Neuronal stem cell (in vitro differentiated cells): ENCODE data around the gene WDFY3.
"Not testable (repeated sequence)": the region's sequence is repeated elsewhere in the genome, so short reads cannot be mapped to it uniquely, and the experiment has no call there.

Source experiments
- DNase-seq: peaks from one replicate; pipeline ENCODE4 v3.0.0-alpha.2; 2013; ENCODE audit warnings: low spot score
- H2AFZ ChIP-seq: one replicate; pipeline ENCODE4 v1.6.1; 2013; ENCODE audit warnings: mild to moderate bottlenecking, low read length, inconsistent platforms
- H2AK5ac ChIP-seq: 2 replicates; pipeline ENCODE4 v1.6.1; 2013; ENCODE audit warnings: low read depth, mild to moderate bottlenecking, inconsistent platforms, low read length, moderate library complexity, mixed read lengths
- H2BK120ac ChIP-seq: 2 replicates; pipeline ENCODE4 v1.6.1; 2013; ENCODE audit warnings: low read depth, mild to moderate bottlenecking, inconsistent platforms, low read length, moderate library complexity, mixed read lengths
- H2BK12ac ChIP-seq: one replicate; pipeline ENCODE4 v1.6.1; 2013; ENCODE audit warnings: low read length, inconsistent platforms
- H2BK15ac ChIP-seq: 2 replicates; pipeline ENCODE4 v1.6.1; 2013; ENCODE audit warnings: mild to moderate bottlenecking, low read length, inconsistent platforms, mixed read lengths
- H2BK5ac ChIP-seq: one replicate; pipeline ENCODE4 v1.6.1; 2013; ENCODE audit warnings: inconsistent platforms, mild to moderate bottlenecking, low read length, moderate library complexity
- H3K14ac ChIP-seq: one replicate; pipeline ENCODE4 v1.6.1; 2013; ENCODE audit warnings: low read length, inconsistent platforms
- H3K18ac ChIP-seq: 2 replicates; pipeline ENCODE4 v1.6.1; 2013; ENCODE audit warnings: low read length, inconsistent platforms
- H3K23ac ChIP-seq: 2 replicates; pipeline ENCODE4 v1.6.1; 2013; ENCODE audit warnings: low read depth, mild to moderate bottlenecking, mixed read lengths, low read length, inconsistent platforms; ENCODE audit not compliant: poor library complexity
- H3K27ac ChIP-seq: replicated peaks from 3 replicates; pipeline ENCODE4 v1.5.1; 2013; ENCODE audit warnings: low read length, inconsistent platforms
- H3K27me3 ChIP-seq, 3 experiments: 2 replicates each; pipeline ENCODE4 v1.6.1; 2013; ENCODE audit warnings: low read length in 3 of 3, mild to moderate bottlenecking in 2 of 3, inconsistent platforms in 1 of 3, low read depth in 1 of 3, mixed read lengths in 1 of 3, moderate library complexity in 1 of 3; ENCODE audit not compliant: control insufficient read depth in 3 of 3, insufficient read depth in 3 of 3
- H3K36me3 ChIP-seq, 2 donors: replicated peaks in 1 of 2; 2 replicates each; pipeline ENCODE4 v1.6.1; 2013; ENCODE audit warnings: low read length in 2 of 2; ENCODE audit not compliant: control insufficient read depth in 2 of 2, insufficient read depth in 2 of 2
- H3K4ac ChIP-seq: 2 replicates; pipeline ENCODE4 v1.6.1; 2013; ENCODE audit warnings: inconsistent platforms, mild to moderate bottlenecking, low read length, moderate library complexity
- H3K4me1 ChIP-seq, 2 donors: 1 replicate in 1 of 2; 2 replicates in 1 of 2; pipeline ENCODE4 v1.6.1; 2013; ENCODE audit warnings: low read length in 2 of 2, low read depth in 1 of 2; ENCODE audit not compliant: control insufficient read depth in 2 of 2, insufficient read depth in 1 of 2
- H3K4me2 ChIP-seq: one replicate; pipeline ENCODE4 v1.6.1; 2013; ENCODE audit warnings: mild to moderate bottlenecking, low read length, inconsistent platforms; ENCODE audit not compliant: insufficient read depth, poor library complexity, severe bottlenecking
- H3K4me3 ChIP-seq, 2 donors: 2 replicates each; pipeline ENCODE4 v1.5.1; 2013; ENCODE audit warnings: low read length in 2 of 2, mild to moderate bottlenecking in 2 of 2, inconsistent platforms in 1 of 2, moderate library complexity in 1 of 2
- H3K79me1 ChIP-seq: one replicate; pipeline ENCODE4 v1.6.1; 2013; ENCODE audit warnings: low read depth, mild to moderate bottlenecking, inconsistent platforms, low read length, moderate library complexity
- H3K9ac ChIP-seq: one replicate; pipeline ENCODE4 v1.6.1; 2013; ENCODE audit warnings: mild to moderate bottlenecking, low read depth, low read length, inconsistent platforms; ENCODE audit not compliant: poor library complexity
- H3K9me3 ChIP-seq, 2 donors: replicated peaks in 1 of 2; 2 replicates each; pipeline versions ENCODE3 to v1.6.1; 2013; ENCODE audit warnings: low read length in 2 of 2, mild to moderate bottlenecking in 2 of 2, inconsistent platforms in 1 of 2, low read depth in 1 of 2, mixed read lengths in 1 of 2, moderate library complexity in 1 of 2; ENCODE audit not compliant: control insufficient read depth in 2 of 2, insufficient read depth in 1 of 2
- H4K8ac ChIP-seq: one replicate; pipeline ENCODE4 v1.6.1; 2013; ENCODE audit warnings: low read depth, mild to moderate bottlenecking, inconsistent platforms, low read length, moderate library complexity
- H4K91ac ChIP-seq: one replicate; pipeline ENCODE4 v1.6.1; 2013; ENCODE audit warnings: low read length, low read depth, mild to moderate bottlenecking, inconsistent platforms; ENCODE audit not compliant: poor library complexity
- WGBS, 2 donors: extraction: QIAGEN DNeasy Blood & Tissue Kit; methylation state at CpG; one replicate each; pipeline ENCODE4 v1.1.7; 2013; ENCODE audit warnings: missing lambda C conversion rate in 2 of 2, mixed read lengths in 1 of 2; ENCODE audit not compliant: insufficient read length in 2 of 2, insufficient replicate concordance in 1 of 2; ENCODE audit errors: extremely low coverage in 2 of 2; 5-methylcytosine and 5-hydroxymethylcytosine counted together

WDFY3 gene

GRCh38 chr4:84808332-84808731, 158.2 kb downstream of the WDFY3 start:
- Histone ChIP-seq H4K8ac (no peak overlapping the region), H3K14ac (no peak overlapping the region), H2BK5ac (no peak overlapping the region), H2BK12ac (no peak overlapping the region), H3K4me2 (no peak overlapping the region), H3K9ac (no peak overlapping the region), H3K27me3 (no peaks in the 10 kb centered on the region), H3K18ac (no peak overlapping the region), H3K9me3 (no peaks in the 10 kb centered on the region), H2BK120ac (no peak overlapping the region), H3K4me1 (no peaks in the 10 kb centered on the region), H2AFZ (no peak overlapping the region), H3K23ac (no peak overlapping the region), H3K4ac (no peak overlapping the region), H3K36me3 (peaks cover 6 to 54% of the 10 kb centered on the region in 2 donors), H2AK5ac (no peak overlapping the region), H4K91ac (no peak overlapping the region), H3K27ac (no peak overlapping the region), H3K79me1 (no peaks in the 10 kb centered on the region), H3K4me3 (no peak overlapping the region), H2BK15ac (no peak overlapping the region)
- no CpG with 5 or more reads among the region's 2 CpGs for WGBS, 2 donors
- DNase-seq = no peak

GRCh38 chr4:84806541-84806940, 159.9 kb downstream of the WDFY3 start:
- not testable (repeated sequence) for H2BK12ac ChIP-seq, H3K79me1 ChIP-seq, H2BK15ac ChIP-seq, H3K4ac ChIP-seq, H4K8ac ChIP-seq, H3K18ac ChIP-seq, H2AK5ac ChIP-seq, H3K27ac ChIP-seq, H2AFZ ChIP-seq, H2BK120ac ChIP-seq, H4K91ac ChIP-seq, H3K4me2 ChIP-seq, H3K14ac ChIP-seq, H3K23ac ChIP-seq, H3K4me3 ChIP-seq, H3K4me1 ChIP-seq, DNase-seq, H3K9ac ChIP-seq, H3K9me3 ChIP-seq, H3K27me3 ChIP-seq, H2BK5ac ChIP-seq
- peaks cover 8 to 64% of the 10 kb centered on the region in 2 donors for H3K36me3 ChIP-seq
- no CpG with 5 or more reads among the region's 11 CpGs for WGBS, 2 donors

- no peak overlapping the region for H4K91ac ChIP-seq
- H2BK15ac ChIP-seq = no peak overlapping the region
- H3K14ac ChIP-seq = no peak overlapping the region
- no peaks in the 10 kb centered on the region for H3K9me3 ChIP-seq
- H3K4me3 ChIP-seq = no peak overlapping the region
- no peak overlapping the region for H3K27ac ChIP-seq
- no peak overlapping the region for H2BK5ac ChIP-seq
- no peak overlapping the region for H3K18ac ChIP-seq
- H2AFZ ChIP-seq = no peak overlapping the region
- no peak for DNase-seq
- H2BK12ac ChIP-seq = no peak overlapping the region
- no peak overlapping the region for H3K4ac ChIP-seq
- WGBS, 2 donors = no CpG with 5 or more reads among the region's 4 CpGs
- H4K8ac ChIP-seq = no peak overlapping the region
- no peaks in the 10 kb centered on the region for H3K27me3 ChIP-seq
- peaks cover 3 to 72% of the 10 kb centered on the region in 2 donors for H3K36me3 ChIP-seq
- no peak overlapping the region for H3K9ac ChIP-seq
- no peak overlapping the region for H2BK120ac ChIP-seq
- H3K4me1 ChIP-seq = no peaks in the 10 kb centered on the region
- no peak overlapping the region for H3K23ac ChIP-seq
- no peak overlapping the region for H3K4me2 ChIP-seq
- no peaks in the 10 kb centered on the region for H3K79me1 ChIP-seq
- H2AK5ac ChIP-seq = no peak overlapping the region
Measured at GRCh38 chr4:84804136-84804535, 162.4 kb downstream of the WDFY3 start.

- no peaks in the 10 kb centered on the region for H3K79me1 ChIP-seq
- no peak overlapping the region for H3K4ac ChIP-seq
- H3K36me3 ChIP-seq = peaks cover 2 to 68% of the 10 kb centered on the region in 2 donors
- H3K9ac ChIP-seq = no peak overlapping the region
- no peak overlapping the region for H3K14ac ChIP-seq
- no peak overlapping the region for H3K4me2 ChIP-seq
- H3K4me1 ChIP-seq = no peaks in the 10 kb centered on the region
- no peak overlapping the region for H2BK5ac ChIP-seq
- no peak overlapping the region for H4K8ac ChIP-seq
- H3K23ac ChIP-seq = no peak overlapping the region
- no peak overlapping the region for H4K91ac ChIP-seq
- no peak overlapping the region for H3K4me3 ChIP-seq
- H3K18ac ChIP-seq = no peak overlapping the region
- H3K27me3 ChIP-seq = no peaks in the 10 kb centered on the region
- no peak overlapping the region for H2AK5ac ChIP-seq
- no peak overlapping the region for H2BK15ac ChIP-seq
- H2BK120ac ChIP-seq = no peak overlapping the region
- H3K9me3 ChIP-seq = no peaks in the 10 kb centered on the region
- WGBS, 2 donors = no CpG with 5 or more reads among the region's 1 CpG
- H2AFZ ChIP-seq = no peak overlapping the region
- no peak overlapping the region for H2BK12ac ChIP-seq
- no peak for DNase-seq
- H3K27ac ChIP-seq = no peak overlapping the region
Measured at GRCh38 chr4:84803720-84804119, 162.8 kb downstream of the WDFY3 start.
